Dendritic cell treated with granulocyte-macrophage colony-stimulating factor and Interleukin-4, amounts not matched to agents 40 ng/mL and 50 ng/mL, for 4 days (primary cell): Measurements from ENCODE around the gene COPG1.
A peak's percentile ranks its signal among the peaks of the same experiment; 100 is the strongest.
"Not testable (repeated sequence)": the region's sequence is repeated elsewhere in the genome, so short reads cannot be mapped to it uniquely, and the experiment has no call there.

ENCODE experiments used
- H3K27ac Mint-ChIP-seq: one replicate; pipeline ENCODE4 v1.8.0; 2022; ENCODE audit warnings: mild to moderate bottlenecking, mixed read lengths
- H3K27me3 Mint-ChIP-seq: one replicate; pipeline ENCODE4 v1.8.0; 2022; ENCODE audit warnings: mild to moderate bottlenecking, mixed read lengths
- H3K36me3 Mint-ChIP-seq: one replicate; pipeline ENCODE4 v1.8.0; 2022; ENCODE audit warnings: low read depth, mixed read lengths
- H3K4me1 Mint-ChIP-seq: one replicate; pipeline ENCODE4 v1.8.0; 2022; ENCODE audit warnings: low read depth, mixed read lengths
- H3K4me3 Mint-ChIP-seq: one replicate; pipeline ENCODE4 v1.8.0; 2022; ENCODE audit warnings: mild to moderate bottlenecking, moderate library complexity, mixed read lengths
- H3K9me3 Mint-ChIP-seq: one replicate; pipeline ENCODE4 v1.8.0; 2022; ENCODE audit warnings: mixed read lengths
- intact Hi-C: fragments of 100-400 bp; cut with micrococcal nuclease; formaldehyde crosslinking; loops from one replicate; pipeline ENCODE4 v1.15.0; 2022

Gene COPG1

DNA sequence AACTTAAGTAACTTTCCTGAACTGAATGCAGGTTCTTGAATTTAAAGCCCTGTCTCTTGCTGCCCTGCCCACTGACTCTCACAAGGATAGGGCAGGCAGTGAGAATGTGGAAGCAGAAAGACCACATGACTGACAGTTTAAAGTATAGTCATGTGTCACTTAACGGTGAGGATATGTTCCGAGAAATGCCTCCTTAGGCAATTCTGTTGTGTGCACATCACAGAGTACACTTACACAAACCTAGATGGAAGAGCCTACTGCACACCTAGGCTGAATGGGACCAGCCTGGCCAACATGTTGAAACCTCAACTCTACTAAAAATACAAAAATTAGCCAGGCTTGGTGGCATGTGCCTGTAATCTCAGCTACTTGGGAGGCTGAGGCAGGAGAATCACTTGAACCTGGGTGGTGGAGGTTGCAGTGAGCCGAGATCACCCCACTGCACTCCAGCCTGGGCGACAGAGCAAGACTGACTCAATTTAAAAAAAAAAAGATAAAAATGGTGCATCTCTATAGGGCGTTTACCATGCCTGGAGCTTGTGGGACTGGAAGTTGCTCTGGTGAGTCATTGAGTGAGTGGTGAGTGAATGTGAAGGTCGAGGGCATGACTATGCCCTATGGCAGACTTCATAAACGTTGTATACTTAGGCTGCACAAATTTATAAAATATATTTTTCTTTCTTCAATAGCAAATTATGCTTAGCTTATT is 18.9 kb upstream of the COPG1 start:
- H3K9me3 Mint-ChIP-seq, result no peaks in the 10 kb centered on the region
- peaks cover 82% of the 10 kb centered on the region for H3K4me1 Mint-ChIP-seq
- H3K27me3 Mint-ChIP-seq, result no peaks in the 10 kb centered on the region
- intact Hi-C loops, result loop anchor here (5.0 kb wide), 1 partner anchor 108 kb away; the partner anchor contains the start of gene RAB43
- H3K36me3 Mint-ChIP-seq, result peaks cover 15% of the 10 kb centered on the region
- H3K27ac Mint-ChIP-seq, result peak overlapping the region; percentile 100
- peak overlapping the region; percentile 77 for H3K4me3 Mint-ChIP-seq

DNA sequence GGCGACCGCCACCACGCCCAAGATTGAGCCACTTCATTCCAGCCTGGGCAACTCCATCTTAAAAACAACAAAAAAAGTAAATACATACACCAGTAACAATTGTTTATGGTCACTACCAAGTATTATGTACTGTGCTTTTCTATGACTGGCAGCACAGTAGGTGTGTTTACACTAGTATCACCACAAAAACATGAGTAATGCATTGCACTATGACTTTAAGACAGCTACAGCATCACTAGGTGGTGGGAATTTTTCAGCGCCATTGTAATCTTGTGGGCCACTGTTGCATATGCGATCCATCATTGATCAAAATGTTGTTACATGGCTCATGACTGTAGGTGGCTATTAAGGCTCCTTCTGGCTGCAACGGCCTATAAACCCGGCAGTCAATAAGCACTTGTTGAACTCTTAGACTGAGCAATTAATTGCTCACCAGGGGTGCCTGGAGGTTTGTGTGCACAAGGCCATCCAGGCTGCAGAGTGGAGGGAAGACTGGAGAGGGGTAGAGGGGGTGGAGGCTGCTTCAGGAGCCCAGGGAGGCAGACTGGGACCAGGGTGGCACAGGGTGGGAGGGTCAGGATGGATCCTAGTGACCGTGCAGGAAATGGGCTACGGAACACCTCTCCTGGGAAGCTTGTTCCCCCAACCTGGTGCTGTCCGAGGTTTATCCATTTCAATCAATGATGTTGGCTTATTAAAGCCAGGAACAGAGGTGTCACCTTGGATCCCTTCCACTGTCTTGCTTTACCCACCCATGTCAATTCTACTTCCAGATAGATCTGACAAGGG is 17.9 kb upstream of the COPG1 start:
- Mint-ChIP-seq H3K9me3 (no peaks in the 10 kb centered on the region), H3K27ac (peak overlapping the region; percentile 100), H3K4me3 (peak overlapping the region; percentile 64), H3K27me3 (no peaks in the 10 kb centered on the region), H3K4me1 (peaks cover 83% of the 10 kb centered on the region), H3K36me3 (peaks cover 23% of the 10 kb centered on the region)
- intact Hi-C loops, result loop anchor here (5.0 kb wide), 1 partner anchor 109 kb away; the partner anchor contains the start of gene RAB43

GRCh38 chr3:129233538-129233937 is 15.9 kb upstream of the COPG1 start:
- Mint-ChIP-seq H3K36me3 (peaks cover 43% of the 10 kb centered on the region), H3K4me1 (peaks cover 82% of the 10 kb centered on the region), H3K9me3 (no peaks in the 10 kb centered on the region), H3K27ac (peak overlapping the region; percentile 100), H3K4me3 (peak overlapping the region; percentile 49), H3K27me3 (no peaks in the 10 kb centered on the region)
- intact Hi-C loops, result loop anchor here (5.0 kb wide), 1 partner anchor 111 kb away; the partner anchor contains the start of gene RAB43

- Mint-ChIP-seq H3K9me3 (no peaks in the 10 kb centered on the region), H3K27ac (peak overlapping the region; percentile 100), H3K36me3 (peaks cover 52% of the 10 kb centered on the region), H3K4me1 (peaks cover 82% of the 10 kb centered on the region), H3K4me3 (peak overlapping the region; percentile 80), H3K27me3 (no peaks in the 10 kb centered on the region)
- intact Hi-C loops, result loop anchor here (5.0 kb wide), 1 partner anchor 112 kb away; the partner anchor contains the start of gene RAB43
These were observed 15.0 kb upstream of the COPG1 start for GRCh38 chr3:129234441-129234840.

DNA sequence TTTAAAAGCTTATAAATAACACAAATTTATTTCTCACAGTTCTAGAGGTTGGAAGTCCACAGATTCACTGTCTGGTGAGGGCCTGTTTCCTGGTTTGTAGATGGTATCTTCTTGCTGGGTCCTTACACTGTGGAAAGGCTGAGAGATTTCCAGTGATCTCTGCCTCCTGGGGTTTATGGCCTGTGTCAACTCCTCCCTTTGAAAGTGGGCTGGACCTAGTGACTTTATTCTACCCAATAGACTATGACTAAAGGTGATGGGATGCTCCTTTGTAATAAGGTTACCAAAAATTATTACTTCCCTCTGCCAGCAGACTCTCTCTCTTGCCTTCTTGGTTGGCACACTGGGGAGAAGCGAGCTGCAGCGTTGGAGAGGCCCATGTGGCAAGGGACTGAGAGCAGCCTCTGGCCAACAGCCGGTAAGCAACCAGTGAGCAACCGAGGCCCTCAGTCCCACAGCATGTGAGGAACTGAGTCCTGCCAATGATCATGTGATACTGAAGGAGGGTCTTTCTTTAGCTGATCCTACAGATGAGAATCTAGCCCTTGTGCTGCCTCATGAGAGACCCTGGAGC is 14.0 kb upstream of the COPG1 start:
- Mint-ChIP-seq H3K4me3 (peak overlapping the region; percentile 80), H3K27me3 (no peaks in the 10 kb centered on the region), H3K36me3 (peaks cover 60% of the 10 kb centered on the region), H3K9me3 (no peaks in the 10 kb centered on the region), H3K4me1 (peaks cover 82% of the 10 kb centered on the region), H3K27ac (peak overlapping the region; percentile 100)
- intact Hi-C loops, result no loop called here

DNA sequence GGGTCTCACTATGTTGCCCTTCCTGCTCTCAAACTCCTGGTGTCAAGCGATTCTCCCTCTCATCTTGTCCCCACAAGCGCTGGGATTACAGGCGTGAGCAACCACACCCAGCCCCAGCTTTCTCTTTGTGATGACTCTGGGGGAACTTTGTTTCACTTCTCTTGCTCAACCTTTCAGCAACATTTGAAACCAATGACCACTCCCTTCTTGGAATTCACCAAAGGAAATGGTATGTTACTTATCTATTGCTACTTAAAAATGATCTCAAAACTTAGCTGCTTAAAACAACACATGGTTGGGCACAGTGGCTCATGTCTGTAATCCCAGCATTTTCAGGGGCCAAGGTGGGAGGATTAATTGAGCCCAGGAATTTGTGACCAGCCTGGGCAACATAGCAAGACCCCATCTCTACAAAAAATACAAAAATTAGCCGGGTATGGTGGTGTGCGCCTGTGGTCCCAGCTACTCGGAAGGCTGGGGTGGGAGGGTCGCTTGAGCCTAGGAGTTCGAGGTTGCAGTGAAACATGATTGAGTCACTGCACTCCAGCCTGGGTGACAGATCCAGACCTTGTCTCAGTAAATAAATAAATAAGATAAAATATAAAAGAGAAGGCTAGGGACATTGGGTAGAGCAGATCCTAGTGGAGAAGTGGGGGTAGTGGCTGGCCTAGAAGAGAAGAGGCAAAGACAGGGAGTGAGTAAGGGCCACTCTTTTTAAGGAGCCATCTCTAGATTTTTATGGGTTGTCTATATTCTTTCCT is 10.3 kb upstream of the COPG1 start:
- H3K27ac Mint-ChIP-seq, result peak overlapping the region; percentile 100
- H3K9me3 Mint-ChIP-seq, result no peaks in the 10 kb centered on the region
- H3K36me3 Mint-ChIP-seq, result peaks cover 70% of the 10 kb centered on the region
- H3K4me3 Mint-ChIP-seq, result peak overlapping the region; percentile 53
- peaks cover 70% of the 10 kb centered on the region for H3K4me1 Mint-ChIP-seq
- intact Hi-C loops, result no loop called here
- no peaks in the 10 kb centered on the region for H3K27me3 Mint-ChIP-seq

- H3K36me3 Mint-ChIP-seq, result peaks cover 63% of the 10 kb centered on the region
- intact Hi-C loops, result no loop called here
- H3K27me3 Mint-ChIP-seq, result no peaks in the 10 kb centered on the region
- H3K4me3 Mint-ChIP-seq, result peak overlapping the region; percentile 70
- peaks cover 64% of the 10 kb centered on the region for H3K4me1 Mint-ChIP-seq
- H3K27ac Mint-ChIP-seq, result peak overlapping the region; percentile 100
- H3K9me3 Mint-ChIP-seq, result no peaks in the 10 kb centered on the region
These were observed 9.4 kb upstream of the COPG1 start for GRCh38 chr3:129239991-129240390.

DNA sequence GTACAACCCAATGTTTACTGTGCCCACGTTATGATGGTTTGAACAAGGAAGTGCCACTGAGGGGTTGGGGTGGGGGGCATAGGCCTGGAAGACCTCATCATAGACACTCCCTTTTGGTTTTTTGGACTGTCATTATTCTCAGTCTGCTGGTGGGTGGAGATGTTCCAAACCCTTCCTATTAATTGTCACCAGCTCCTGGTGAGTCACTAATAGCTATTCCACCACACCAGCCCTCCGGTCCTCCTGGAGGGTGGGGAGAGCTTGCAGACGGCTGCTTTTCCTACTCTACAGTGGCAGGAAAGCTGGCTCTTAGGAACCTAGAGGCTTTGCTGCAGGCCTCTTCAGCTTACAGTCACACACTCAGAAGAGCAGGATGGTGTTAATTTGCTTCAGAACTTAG is 9.0 kb upstream of the COPG1 start:
- Mint-ChIP-seq H3K4me3 (peak overlapping the region; percentile 70), H3K9me3 (no peaks in the 10 kb centered on the region), H3K27me3 (no peaks in the 10 kb centered on the region), H3K36me3 (peaks cover 61% of the 10 kb centered on the region), H3K27ac (peak overlapping the region; percentile 100), H3K4me1 (peaks cover 62% of the 10 kb centered on the region)
- intact Hi-C loops, result no loop called here

- Mint-ChIP-seq H3K27ac (peak overlapping the region; percentile 78), H3K36me3 (peaks cover 31% of the 10 kb centered on the region), H3K9me3 (no peaks in the 10 kb centered on the region), H3K4me1 (peaks cover 40% of the 10 kb centered on the region), H3K27me3 (no peaks in the 10 kb centered on the region), H3K4me3 (no peak overlapping the region)
- intact Hi-C loops, result loop anchor here (1.0 to 5.0 kb wide), 3 partner anchors 18 to 193 kb away; partner anchors contain the start of gene CNBP
These were observed 4.3 kb upstream of the COPG1 start for GRCh38 chr3:129245141-129245540.

DNA sequence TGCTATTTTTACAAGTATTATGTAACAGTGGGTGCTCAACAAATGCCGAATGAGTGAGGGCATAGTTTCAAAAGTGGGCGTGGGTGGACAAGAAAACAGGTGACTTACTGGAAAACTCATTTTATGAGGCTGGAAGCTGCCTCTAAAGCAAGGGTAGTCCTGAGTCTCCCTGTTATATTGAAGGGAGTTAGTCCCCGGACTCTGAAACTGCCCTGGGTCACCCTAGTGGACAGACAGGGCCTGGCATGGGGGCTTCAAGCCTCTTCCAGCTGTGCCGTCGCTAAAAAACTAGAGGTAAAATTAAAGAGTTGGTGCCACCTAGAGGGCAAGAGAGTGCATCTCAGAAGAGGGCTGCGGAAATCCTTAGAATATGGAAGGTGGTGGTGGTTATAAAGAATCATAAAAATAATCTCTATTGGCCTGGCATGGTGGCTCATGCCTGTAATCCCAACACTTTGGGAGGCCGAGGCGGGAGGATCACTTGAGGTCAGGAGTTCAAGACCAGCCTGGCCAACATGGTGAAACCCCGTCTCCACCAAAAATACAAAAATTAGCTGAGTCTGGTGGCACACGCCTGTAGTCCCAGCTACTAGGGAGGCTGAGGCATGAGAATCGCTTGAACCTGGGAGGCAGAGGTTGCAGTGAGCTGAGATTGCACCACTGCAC is 3.6 kb upstream of the COPG1 start:
- H3K4me1 Mint-ChIP-seq, result peaks cover 41% of the 10 kb centered on the region
- intact Hi-C loops, result loop anchor here (1.0 to 5.0 kb wide), 3 partner anchors 19 to 193 kb away; partner anchors contain the start of gene CNBP
- not testable (repeated sequence) for H3K27me3 Mint-ChIP-seq, H3K9me3 Mint-ChIP-seq, H3K4me3 Mint-ChIP-seq
- H3K36me3 Mint-ChIP-seq, result peaks cover 29% of the 10 kb centered on the region
- H3K27ac Mint-ChIP-seq, result peak overlapping the region; percentile 78

DNA sequence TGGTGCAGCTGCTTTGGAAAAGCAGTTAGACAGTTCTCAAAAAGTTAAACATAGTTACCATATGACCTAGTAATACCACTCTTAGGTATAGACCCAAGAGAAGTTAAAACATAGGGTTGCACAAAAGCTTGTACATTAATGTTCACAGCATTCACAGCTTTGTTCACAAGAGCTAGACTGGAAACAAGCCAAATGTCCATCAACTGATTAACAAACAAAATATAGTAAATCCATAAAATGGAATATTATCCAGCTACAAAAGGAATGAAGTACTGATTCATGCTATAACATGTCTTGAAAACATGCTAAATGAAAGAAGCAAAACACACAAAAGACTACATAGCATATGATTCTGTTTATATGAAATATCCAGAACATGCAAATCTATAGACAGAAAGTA is 2.8 kb upstream of the COPG1 start:
- Mint-ChIP-seq H3K27ac (no peak overlapping the region), H3K4me3 (no peak overlapping the region), H3K4me1 (peaks cover 37% of the 10 kb centered on the region), H3K36me3 (peaks cover 33% of the 10 kb centered on the region), H3K27me3 (no peaks in the 10 kb centered on the region), H3K9me3 (no peaks in the 10 kb centered on the region)
- intact Hi-C loops, result loop anchor here (5.0 kb wide), 1 partner anchor 194 kb away; no protein-coding TSS in a partner anchor

DNA sequence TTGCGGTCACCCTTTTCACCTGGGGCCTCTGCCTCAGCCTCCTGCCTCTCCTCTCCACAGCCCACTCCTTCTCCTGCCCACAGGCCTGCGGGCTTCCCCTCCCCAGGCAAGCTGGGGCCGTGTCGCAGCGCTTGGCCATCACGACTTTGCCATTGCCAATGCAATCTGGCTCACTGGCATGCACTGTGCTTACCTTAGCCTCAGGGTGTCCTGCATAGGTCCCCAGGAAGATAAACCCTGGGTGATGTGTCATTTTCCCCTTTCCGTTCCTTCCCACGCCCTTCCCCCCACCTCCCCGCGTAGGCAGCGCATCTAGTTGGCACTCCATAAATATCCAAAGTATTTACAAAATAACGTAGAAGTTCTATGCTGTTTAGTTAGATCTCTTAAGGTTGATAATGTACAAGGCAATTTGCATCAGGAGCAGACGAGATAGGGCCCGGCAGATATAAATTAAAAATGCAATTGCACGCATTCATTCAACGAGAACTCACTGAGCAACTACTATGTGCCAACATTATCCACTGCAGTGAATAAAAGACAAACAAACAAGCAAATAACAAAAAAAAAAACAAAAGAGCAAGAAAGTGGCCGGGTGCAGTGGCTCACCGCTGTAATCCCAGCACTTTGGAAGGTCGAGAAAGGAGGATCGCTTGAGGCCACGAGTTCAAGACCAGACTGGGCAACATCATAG is 973 bp upstream of the COPG1 start:
- Mint-ChIP-seq H3K36me3 (peaks cover 37% of the 10 kb centered on the region), H3K27ac (peak overlapping the region; percentile 97), H3K4me1 (peaks cover 38% of the 10 kb centered on the region), H3K4me3 (peak overlapping the region; percentile 91), H3K27me3 (no peaks in the 10 kb centered on the region), H3K9me3 (no peaks in the 10 kb centered on the region)
- intact Hi-C loops, result loop anchor here (5.0 kb wide), 1 partner anchor 196 kb away; no protein-coding TSS in a partner anchor
